ENCODE measurements around the gene KDM5C. TPM values are rescaled to one million over a fixed set of nuclear protein-coding genes. Genes with fewer than 3 reads are reported as not detected.

KDM5C gene
- total and polyA plus RNA-seq, 2 of the 4 experiments (the other 2 are of a cell fraction): 75.4 to 84.6 TPM

DNA sequence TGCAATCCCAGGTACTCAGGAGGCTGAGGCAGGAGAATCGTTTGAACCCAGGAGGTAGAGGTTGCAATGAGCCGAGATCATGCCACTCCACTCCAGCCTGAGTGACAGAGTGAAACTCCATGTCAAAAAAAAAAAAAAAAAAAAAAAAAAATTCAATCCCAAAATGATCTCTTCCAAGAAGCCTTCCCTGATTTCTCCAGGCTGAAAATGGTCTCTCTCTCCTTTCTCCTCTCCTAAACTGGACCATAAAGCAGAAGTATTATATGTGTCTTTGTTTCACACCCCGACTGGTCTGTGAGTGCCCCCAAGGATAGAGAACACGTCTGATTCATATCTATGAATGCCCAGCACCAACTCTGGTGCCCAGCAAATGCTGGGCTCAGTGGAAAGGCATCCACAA, 17.3 kb upstream of the KDM5C start:
- H3K4me2 ChIP-seq (ENCODE audit: low read depth, low read length): no peak overlapping the region
- no peaks in the 10 kb centered on the region for H3K79me1 ChIP-seq (ENCODE audit: low read depth in 1 of 2, low read length in 2 of 2)
- intact Hi-C loops (cut with micrococcal nuclease) (loop anchor here (10.0 kb wide), 1 partner anchor 82 kb away; no protein-coding TSS in a partner anchor), dilution Hi-C loops (cut with HindIII; ENCODE audit: low sequenced_read_pairs, unreplicated experiment) (no loop called here), in situ Hi-C loops (cut with MboI; ENCODE audit: low sequenced_read_pairs) (no loop called here)
- no peak overlapping the region for H3K4ac ChIP-seq (ENCODE audit: low read depth, low read length)
- no peaks in the 10 kb centered on the region; the same call in 1 of the 2 replicates for H3K9me1 ChIP-seq (ENCODE audit: insufficient read depth, low read length)
- no peak overlapping the region for H2AK5ac ChIP-seq (ENCODE audit: low read depth, low read length)
- no peak for DNase-seq
- H4K91ac ChIP-seq (ENCODE audit: insufficient read depth, low read depth, low read length): no peak overlapping the region
- no peak for ATAC-seq (ENCODE audit: low read depth)
- no peak overlapping the region for H2BK5ac ChIP-seq (ENCODE audit: low read depth, low read length, poor library complexity, severe bottlenecking)
- no peak overlapping the region for H4K8ac ChIP-seq (ENCODE audit: low read depth in 2 of 2, low read length in 2 of 2)
- no peaks in the 10 kb centered on the region for H3K9me3 ChIP-seq (ENCODE audit: control insufficient read depth, insufficient read depth, low read length)
- no peaks in the 10 kb centered on the region for H4K20me1 ChIP-seq (ENCODE audit: insufficient read depth, low read length)
- H3K9ac ChIP-seq (ENCODE audit: low read depth, low read length): no peak overlapping the region
- no peak overlapping the region for H3K14ac ChIP-seq (replicated peaks; ENCODE audit: low read depth, low read length)
- BruUV-seq (replicated peaks): no TSS peak
- H2AK9ac ChIP-seq (replicated peaks; ENCODE audit: low read depth, low read length, poor library complexity): no peak overlapping the region
- H2BK20ac ChIP-seq (ENCODE audit: low read depth, low read length): no peak overlapping the region
- H2BK15ac ChIP-seq (ENCODE audit: low read depth, low read length): no peak overlapping the region
- peaks cover 15% of the 10 kb centered on the region; the same call in 1 of the 2 replicates for H3K36me3 ChIP-seq (ENCODE audit: control insufficient read depth, insufficient read depth, low read length)
- no peaks in the 10 kb centered on the region for H3K4me1 ChIP-seq (ENCODE audit: control insufficient read depth, insufficient read depth, low read length)
- ChIA-PET POLR2A (ENCODE audit: unreplicated experiment) (no interaction called here), CTCF (interaction anchor here (0.6 to 0.7 kb wide), 2 partner anchors 382 to 960 kb away, joined by 3 read pairs; no protein-coding TSS in a partner anchor)
- no peak overlapping the region for H3K27ac ChIP-seq (ENCODE audit: insufficient read depth, low read length)
- no peak overlapping the region for H2AFZ ChIP-seq (replicated peaks; ENCODE audit: low read length, poor library complexity)
- H3K27me3 ChIP-seq (ENCODE audit: control insufficient read depth, insufficient read depth, low read length): peaks cover 12% of the 10 kb centered on the region; the same call in 1 of the 2 replicates
- no peak overlapping the region for H2BK120ac ChIP-seq (ENCODE audit: low read depth, low read length)
- TF ChIP-seq RCOR1 (IDR thresholded peaks at IDR 0.05; ENCODE audit: insufficient replicate concordance, low read length): no peak
- no peak for TF ChIP-seq NFE2L2 (IDR thresholded peaks at IDR 0.05; ENCODE audit: low read depth, low read length)
- no peak for TF ChIP-seq MAFK (IDR thresholded peaks at IDR 0.05; ENCODE audit: low read depth, low read length)
- TF ChIP-seq, protein P1, sequence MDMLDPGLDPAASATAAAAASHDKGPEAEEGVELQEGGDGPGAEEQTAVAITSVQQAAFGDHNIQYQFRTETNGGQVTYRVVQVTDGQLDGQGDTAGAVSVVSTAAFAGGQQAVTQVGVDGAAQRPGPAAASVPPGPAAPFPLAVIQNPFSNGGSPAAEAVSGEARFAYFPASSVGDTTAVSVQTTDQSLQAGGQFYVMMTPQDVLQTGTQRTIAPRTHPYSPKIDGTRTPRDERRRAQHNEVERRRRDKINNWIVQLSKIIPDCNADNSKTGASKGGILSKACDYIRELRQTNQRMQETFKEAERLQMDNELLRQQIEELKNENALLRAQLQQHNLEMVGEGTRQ (IDR thresholded peaks at IDR 0.05; ENCODE audit: low read depth, low read length): no peak
- TF ChIP-seq, protein P2, sequence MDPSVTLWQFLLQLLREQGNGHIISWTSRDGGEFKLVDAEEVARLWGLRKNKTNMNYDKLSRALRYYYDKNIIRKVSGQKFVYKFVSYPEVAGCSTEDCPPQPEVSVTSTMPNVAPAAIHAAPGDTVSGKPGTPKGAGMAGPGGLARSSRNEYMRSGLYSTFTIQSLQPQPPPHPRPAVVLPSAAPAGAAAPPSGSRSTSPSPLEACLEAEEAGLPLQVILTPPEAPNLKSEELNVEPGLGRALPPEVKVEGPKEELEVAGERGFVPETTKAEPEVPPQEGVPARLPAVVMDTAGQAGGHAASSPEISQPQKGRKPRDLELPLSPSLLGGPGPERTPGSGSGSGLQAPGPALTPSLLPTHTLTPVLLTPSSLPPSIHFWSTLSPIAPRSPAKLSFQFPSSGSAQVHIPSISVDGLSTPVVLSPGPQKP (IDR thresholded peaks at IDR 0.05; ENCODE audit: borderline replicate concordance, low read depth, low read length): no peak
- no peak for TF ChIP-seq BHLHE40 (IDR thresholded peaks at IDR 0.05; ENCODE audit: low read depth, low read length)
- no peak for TF ChIP-seq FOS (IDR thresholded peaks at IDR 0.05; ENCODE audit: low read depth, low read length)
- no peak for TF ChIP-seq CEBPB (IDR thresholded peaks at IDR 0.05; ENCODE audit: low read depth, low read length)
- TF ChIP-seq, protein P3, sequence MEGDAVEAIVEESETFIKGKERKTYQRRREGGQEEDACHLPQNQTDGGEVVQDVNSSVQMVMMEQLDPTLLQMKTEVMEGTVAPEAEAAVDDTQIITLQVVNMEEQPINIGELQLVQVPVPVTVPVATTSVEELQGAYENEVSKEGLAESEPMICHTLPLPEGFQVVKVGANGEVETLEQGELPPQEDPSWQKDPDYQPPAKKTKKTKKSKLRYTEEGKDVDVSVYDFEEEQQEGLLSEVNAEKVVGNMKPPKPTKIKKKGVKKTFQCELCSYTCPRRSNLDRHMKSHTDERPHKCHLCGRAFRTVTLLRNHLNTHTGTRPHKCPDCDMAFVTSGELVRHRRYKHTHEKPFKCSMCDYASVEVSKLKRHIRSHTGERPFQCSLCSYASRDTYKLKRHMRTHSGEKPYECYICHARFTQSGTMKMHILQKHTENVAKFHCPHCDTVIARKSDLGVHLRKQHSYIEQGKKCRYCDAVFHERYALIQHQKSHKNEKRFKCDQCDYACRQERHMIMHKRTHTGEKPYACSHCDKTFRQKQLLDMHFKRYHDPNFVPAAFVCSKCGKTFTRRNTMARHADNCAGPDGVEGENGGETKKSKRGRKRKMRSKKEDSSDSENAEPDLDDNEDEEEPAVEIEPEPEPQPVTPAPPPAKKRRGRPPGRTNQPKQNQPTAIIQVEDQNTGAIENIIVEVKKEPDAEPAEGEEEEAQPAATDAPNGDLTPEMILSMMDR (conservative IDR thresholded peaks at IDR 0.05; ENCODE audit: low read depth, low read length): no peak
- no peak for TF ChIP-seq MAZ (IDR thresholded peaks at IDR 0.05; ENCODE audit: borderline replicate concordance, low read depth, low read length)
- TF ChIP-seq SMC3 (IDR thresholded peaks at IDR 0.05; ENCODE audit: low read depth, low read length): no peak
- TF ChIP-seq CHD1 (IDR thresholded peaks at IDR 0.05; ENCODE audit: low read depth, low read length): no peak
- TF ChIP-seq RFX5 (IDR thresholded peaks at IDR 0.05; ENCODE audit: low read depth, low read length): no peak
- no peak for TF ChIP-seq RAD21 (IDR thresholded peaks at IDR 0.05; ENCODE audit: low read length)
- no peak for TF ChIP-seq POLR2A (IDR thresholded peaks at IDR 0.05; ENCODE audit: low read depth, low read length)
- TF ChIP-seq MXI1 (IDR thresholded peaks at IDR 0.05; ENCODE audit: borderline replicate concordance, low read depth, low read length): no peak
- no peak overlapping the region for H3K56ac ChIP-seq (ENCODE audit: extremely low read depth, insufficient read depth, low read length)
- no peak overlapping the region for H3K23ac ChIP-seq (ENCODE audit: low read depth, low read length)
- H3K18ac ChIP-seq (ENCODE audit: low read depth, low read length): no peak overlapping the region
- H4K5ac ChIP-seq (ENCODE audit: low read depth, low read length): no peak overlapping the region
- no CpG with 5 or more reads among the region's 4 CpGs for WGBS, 2 experiments (ENCODE audit: extremely low coverage in 2 of 2, insufficient read length in 1 of 2)
- no peak overlapping the region for H3K4me3 ChIP-seq (ENCODE audit: insufficient read depth, low read depth, low read length)
